GM18502 (cell line): Measurements from ENCODE around the gene GAD1.

Experiments
- ATAC-seq: cut with Tn5 transposase; IDR thresholded peaks from one replicate; pipeline ENCODE4 v1.9.1; 2021; ENCODE audit warnings: mild to moderate bottlenecking; ENCODE audit not compliant: unreplicated experiment, poor library complexity

GAD1 gene

DNA sequence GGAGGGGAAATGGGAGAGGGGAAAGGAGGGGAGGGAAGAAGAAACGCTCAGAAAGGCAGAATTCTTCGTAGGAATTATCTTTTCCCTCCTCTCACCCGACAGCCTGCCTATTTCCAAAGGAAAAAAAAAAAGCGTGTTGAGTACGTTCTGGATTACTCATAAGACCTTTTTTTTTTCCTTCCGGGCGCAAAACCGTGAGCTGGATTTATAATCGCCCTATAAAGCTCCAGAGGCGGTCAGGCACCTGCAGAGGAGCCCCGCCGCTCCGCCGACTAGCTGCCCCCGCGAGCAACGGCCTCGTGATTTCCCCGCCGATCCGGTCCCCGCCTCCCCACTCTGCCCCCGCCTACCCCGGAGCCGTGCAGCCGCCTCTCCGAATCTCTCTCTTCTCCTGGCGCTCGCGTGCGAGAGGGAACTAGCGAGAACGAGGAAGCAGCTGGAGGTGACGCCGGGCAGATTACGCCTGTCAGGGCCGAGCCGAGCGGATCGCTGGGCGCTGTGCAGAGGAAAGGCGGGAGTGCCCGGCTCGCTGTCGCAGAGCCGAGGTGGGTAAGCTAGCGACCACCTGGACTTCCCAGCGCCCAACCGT, at the start of gene GAD1:
GAD1 (plus strand) TSS at position 384 of the 589 bp plus-strand sequence. CDS start 1,705 bp downstream, outside the sequence.
- ATAC-seq, result peak; percentile 57

DNA sequence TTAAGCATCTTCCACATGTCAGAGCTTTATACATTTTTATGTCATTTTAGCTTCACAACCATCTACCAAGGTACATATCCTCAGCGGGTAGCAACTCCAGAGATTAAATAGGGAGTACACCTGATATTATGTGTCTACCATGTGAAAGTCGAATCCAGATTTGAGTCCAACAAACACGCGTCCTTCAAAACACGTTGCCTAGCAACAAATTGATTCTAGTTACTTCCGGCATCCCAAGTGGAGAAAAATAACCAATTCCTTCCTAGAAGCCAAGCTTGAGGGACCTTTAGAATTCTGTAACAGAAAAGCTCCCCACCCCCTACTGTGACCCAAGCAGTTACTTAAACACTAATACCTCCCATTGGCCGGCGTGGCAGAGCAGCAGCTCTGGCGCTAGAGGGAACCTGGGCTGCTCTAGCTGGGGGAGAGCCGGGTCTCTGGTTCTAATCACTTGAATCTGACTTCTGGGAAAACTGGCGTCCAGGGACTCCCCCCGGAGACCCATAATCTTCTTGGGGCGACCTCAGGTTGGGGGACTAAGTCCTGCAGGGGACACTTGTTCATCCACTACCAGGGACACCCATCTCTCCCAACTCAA, 46.6 kb upstream of the GAD1 start, which contains the start of gene ERICH2:
ERICH2 (plus strand) TSS at position 371 of the 598 bp plus-strand sequence. CDS start 304 bp downstream, outside the sequence.
- peak; percentile 66 for ATAC-seq

DNA sequence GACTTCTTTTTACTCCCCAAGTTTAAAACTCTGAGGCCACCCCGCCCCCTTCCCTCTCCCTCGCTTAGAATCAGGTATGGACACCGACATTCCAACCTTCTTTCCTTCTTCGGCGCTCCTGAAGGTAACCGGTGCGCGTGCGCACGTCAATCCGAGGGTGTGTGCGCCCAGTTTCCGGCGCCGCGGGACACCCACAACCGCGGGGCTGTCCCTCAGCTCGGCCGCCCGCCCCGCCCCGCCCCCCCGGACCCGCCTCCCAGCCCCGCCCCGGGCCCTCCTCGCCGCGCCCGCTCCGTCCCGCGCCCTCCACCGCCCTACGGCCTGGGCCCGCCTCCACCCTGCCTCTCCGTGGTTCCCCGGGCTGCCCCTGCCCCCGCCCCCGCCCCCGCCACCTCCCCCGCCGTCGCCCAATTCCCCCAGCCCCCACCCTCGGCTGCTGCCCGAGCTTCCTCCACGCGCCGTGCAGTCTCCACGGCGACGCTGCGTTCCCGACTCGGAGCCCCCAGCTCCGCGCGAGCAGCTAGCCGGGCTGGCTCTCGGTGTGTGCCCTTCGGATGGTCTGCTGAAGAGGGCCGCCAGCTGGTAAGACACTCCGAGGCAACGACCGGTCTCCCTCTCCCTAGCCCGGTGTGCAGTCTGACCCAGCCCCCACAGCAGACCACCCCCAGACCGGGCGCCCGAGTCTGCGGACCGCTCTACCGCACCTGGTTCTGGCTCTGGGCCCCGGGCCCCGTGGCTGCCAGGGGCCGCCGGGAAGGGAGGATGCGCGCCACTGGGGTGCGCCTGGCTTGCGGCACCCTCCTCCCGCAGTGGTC, 45.9 kb upstream of the GAD1 start:
- peak; percentile 85 for ATAC-seq

DNA sequence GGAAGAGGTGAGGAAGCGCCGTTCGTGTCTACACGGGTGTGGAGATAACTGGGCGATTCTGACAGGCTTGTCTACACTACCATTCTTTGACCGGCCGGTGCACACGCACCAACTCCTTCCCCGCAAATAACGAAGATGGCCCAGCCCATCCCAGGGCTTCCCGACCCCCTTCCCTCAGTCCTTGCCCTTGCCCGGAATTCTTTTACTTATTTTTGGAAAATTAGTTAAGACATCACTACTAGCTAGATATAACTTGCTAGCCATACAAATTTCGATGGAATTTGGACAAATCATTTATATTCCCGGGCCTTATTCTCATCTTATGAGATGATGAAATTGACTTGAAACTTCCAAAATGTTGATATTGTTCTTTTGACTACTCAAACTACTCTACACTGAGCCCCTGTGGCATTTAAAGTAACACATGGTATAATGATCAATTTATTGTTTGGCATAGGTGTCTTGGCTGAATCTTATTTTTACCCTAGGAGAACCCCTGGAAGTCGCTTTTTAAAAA, 45.2 kb upstream of the GAD1 start:
- ATAC-seq, result no peak

DNA sequence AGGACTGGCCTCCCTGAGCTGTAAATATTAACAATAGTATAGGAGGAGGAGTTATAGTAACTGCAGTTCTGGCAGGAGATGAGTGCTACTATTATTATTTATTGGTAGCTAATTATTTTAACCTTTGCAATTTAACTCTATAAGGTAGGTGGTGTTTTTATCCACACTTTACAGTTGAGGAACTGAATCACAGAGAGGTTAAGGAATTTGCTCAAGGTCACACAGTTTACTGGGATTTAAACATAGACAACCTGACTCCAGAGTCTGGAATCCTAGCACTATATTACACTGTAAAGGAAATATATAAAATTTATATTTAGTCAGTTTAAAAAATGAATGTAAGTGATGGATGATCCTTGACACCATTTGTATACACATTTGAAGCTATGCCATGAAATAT, 44.4 kb upstream of the GAD1 start:
- no peak for ATAC-seq

DNA sequence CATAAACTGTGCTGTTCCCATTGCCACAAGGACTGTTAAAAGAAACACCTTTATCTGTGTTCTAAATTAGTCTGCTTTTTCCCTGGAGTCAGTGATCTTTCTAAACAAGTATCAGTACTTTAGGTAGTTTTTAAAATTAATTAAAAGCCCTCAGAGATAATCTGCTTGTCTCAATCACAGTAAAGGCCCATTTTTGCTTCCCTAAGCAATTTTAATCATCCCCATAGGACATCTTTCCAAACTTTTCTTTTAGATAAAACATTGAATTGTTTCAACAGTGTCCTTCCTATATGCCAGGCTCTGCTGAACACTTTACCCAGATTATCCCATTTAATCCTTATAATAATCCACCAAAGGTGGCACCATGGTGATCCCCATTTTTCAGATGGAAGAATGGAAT, 42.6 kb upstream of the GAD1 start:
- no peak for ATAC-seq

DNA sequence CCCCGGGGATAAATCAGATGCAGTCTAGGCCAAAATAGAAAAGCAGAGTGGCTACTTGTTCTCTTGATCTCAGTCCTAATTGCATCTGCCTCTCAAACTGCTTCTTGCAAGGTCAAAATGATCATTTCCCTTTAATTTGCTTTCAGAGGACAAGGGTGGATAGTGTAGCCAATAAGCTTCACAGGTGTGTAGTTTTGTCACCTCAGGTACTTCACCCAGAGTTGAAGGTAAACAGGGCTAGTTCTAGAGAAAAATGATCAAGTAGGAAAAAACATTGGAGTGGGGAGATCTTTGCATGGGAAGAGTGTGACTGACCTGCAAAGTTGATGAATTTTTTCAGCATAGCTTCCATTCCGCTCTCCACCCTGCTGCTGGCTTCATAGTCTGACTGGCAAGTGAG, 37.8 kb upstream of the GAD1 start:
- ATAC-seq, result no peak

DNA sequence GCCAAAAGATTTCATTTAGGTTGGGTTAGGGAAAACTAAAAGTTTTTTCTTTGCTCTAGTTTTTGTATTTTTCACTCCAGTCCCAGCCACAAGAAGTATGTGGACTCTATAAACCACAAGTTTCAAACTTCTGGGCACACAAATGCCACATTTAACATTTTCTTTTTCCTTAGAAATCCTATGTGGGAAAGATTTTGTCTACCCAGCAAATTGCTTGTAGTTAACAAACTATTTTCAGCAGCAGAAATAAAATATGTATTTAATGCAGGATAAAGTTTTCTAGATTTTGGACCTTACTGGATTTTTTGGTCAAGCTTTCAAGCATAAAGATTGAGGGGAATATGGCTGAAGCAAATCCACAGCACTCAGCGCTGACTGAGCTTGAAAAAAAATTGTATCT, 37.4 kb upstream of the GAD1 start:
- no peak for ATAC-seq

DNA sequence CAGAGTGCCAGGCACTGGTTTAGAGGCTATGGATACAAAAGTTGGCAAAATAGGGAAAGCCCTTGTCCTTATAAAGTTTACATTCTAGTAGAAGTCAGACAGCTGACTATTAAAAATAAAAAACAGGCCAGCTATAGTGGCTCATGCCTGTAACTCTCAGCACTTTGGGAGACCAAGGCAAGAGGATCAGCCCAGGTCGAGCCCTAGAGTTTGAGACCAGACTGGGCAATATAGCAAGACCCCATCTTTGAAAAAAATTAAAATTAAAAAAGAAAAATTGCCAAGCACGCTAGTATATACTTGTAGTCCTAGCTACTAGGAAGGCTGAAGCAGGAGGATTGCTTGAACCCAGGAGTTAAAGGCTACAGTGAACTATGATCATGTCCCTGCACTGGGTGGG, 34.0 kb upstream of the GAD1 start:
- ATAC-seq, result no peak

DNA sequence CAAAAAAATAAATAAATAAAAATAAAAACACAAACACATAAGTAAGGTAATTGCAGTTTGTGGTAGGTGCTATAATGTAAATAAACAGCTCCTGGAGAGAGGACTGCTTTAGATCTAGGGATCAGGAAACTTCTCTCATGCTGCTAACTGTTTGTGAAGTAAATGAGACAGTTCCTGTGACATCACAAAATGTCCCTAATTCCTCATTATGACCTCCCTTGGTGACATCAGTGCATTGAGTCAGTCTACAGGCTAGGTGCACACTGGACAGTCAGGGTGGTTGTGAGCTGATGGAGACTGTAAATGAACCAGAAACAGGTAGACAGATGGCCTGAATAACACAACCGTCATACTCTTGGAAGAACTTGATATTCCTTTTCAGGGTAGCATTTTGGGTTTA, 33.1 kb upstream of the GAD1 start:
- ATAC-seq, result no peak

DNA sequence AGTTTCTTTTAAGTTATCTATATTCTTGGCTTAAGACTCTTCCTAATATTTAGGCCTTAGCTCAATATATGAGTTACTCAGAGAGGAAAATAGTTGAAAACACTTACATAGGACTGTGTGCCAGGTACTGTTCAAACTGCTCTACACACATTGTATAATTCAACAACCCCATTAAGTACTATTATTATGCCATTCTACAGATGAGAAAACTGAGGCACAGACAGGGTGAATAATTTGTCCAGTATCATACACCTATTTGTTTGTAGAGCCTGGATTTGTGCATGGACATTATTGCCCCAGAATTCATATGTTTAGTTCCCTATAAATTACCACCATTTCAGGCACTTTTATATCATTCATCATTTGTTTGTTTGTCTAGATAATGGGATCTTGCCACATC, 17.7 kb upstream of the GAD1 start:
- ATAC-seq, result no peak

DNA sequence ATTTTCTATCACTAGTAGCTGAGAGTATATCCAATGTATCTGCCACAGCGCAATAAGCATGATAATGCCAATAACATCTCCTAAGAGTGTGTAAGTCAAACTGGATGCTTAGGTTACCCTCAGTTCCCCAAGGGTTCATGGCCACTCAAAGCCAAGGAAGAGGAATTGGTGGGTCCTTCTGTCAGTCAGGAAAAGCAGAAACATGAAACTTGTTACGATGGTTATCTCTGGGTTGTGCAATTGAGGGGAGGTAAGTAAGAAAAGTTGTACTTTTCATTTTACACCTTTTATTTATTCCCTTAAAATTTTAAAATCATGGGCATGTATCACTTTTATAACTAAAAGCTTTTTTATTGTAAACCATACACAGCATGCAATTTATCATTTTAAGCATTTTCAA, 10.1 kb upstream of the GAD1 start:
- no peak for ATAC-seq

DNA sequence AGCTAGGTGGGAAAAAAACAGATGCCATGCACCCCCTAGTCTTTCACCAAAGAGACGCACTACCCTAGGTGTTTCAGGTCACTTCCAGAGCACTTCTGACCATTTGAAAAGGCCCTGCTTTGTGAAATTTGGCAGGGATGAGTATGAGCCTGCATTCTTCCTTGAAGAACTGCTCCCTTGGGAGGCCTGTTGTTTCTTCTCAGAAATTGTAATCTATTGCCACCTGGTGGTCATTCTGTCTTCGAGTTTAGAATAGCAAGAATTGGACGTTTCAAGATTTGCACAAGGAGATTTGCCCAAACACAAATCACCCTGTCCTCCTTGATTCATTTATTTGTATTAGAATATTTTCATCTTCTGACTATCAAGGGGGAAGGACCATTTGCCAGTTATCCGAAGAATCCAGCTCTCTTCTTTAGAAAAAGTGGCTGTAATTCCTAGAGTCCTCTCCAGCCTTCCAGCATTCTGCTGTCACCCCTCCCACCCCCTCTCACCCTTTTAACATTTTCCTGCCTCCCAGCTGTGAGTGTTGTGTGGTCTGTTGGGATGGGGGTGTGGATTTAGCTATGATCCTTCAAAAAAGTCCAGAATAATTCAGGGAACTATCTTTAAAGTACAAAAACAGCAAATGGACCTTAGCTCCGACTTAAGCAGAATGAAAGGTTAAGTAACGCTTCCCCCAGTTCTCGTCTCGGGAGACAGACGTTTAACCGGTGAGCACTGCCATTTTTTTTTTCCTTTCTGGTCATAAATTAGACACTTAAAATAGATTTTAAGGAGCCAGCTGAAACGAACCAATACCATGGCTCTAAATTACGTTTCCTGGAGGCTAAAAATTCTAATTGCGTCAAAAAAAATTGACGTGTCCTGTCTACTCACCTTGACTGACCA, 3.7 kb upstream of the GAD1 start:
- no peak for ATAC-seq

DNA sequence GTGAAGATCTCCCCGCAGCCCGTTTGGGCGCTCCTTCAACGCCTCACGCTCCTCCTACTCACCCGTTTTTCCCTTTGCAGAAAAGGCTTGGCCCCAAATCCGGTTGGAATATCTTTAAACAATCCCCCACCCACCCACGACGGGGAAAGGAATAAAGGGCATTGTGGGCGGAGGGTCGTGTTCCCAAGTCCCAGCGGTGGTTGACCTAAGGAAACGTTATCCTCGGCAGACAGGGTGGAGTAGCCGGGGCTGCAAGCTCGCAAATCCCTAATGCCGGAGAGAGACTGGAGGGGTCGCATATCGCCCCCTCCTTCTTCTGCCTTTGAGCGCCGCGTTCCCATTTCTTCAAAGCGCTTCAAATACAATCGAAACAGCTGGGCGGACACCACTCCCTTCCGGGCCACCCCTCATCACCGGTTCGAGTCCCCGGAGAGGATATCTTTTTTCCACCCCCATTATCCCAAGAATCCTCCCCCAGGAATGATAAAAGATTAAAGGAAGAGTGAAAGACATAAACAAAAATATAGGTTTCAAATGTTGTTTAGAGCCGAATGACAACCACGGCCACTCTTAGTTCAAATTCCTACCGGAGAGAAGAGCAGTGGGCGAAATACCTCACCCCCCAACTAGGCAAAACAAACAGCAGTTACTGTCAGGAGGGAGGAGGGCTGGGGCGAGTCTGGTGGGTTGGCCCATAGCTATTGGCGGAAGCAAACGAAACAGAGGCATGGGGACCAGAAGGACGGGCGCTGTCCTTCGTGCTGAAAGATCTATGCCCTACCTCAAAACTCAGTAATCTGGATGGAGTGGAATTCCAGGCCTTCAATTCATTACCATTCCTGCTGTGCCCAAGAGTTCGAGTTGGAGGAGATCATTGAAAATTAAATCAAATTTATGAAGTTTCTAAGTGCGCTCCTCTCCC, 2.8 kb upstream of the GAD1 start:
- ATAC-seq, result no peak

DNA sequence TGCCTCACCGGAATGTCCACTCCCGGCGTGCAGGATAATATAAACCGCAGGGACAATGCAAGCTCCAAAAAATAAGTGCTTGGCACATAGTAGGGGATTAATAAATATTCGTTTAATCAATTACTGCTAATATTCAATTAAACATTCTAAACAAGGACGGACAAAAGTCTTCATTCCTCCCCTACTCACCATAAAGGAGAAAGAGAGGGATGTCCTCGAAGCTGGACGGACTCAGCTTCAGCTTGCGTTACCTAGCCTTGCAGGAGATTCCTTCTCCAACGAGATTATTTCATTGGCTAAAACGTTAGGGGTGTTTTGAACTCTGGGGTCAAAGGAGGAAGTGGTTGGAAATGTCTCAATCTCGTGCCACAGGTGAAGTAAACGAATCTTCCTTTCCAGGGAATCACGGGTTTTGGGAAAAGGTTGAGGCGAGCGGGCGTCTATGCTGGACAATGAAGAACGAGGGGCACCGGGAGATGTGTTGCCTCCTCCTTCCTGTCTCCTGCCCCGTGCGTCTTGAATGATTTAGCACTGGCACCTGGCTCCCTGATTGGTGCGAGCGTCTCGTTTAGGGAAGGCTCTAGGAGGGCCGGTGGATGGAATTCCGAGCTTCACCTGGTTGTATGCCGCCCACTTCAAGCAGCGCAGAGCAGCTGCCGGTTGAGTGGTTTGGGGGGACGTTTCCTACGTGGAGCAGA, 2.0 kb upstream of the GAD1 start:
- no peak for ATAC-seq

DNA sequence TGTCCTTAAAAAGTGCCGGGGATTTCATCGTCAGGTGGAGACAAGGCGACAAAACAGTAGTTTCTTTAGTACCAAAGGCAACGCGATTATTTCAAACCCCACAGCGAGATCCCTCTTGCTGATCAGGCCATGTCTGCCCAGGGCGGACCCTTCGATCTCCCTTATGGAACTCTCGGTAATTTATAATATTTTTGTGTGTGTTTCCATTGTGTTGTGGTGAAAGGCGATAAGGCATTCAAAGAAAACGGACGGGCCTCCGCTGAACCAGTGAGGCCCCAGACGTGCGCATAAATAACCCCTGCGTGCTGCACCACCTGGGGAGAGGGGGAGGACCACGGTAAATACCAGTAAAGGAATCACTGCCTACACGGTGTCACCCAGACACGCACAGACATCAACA, 1.4 kb upstream of the GAD1 start:
- no peak for ATAC-seq

DNA sequence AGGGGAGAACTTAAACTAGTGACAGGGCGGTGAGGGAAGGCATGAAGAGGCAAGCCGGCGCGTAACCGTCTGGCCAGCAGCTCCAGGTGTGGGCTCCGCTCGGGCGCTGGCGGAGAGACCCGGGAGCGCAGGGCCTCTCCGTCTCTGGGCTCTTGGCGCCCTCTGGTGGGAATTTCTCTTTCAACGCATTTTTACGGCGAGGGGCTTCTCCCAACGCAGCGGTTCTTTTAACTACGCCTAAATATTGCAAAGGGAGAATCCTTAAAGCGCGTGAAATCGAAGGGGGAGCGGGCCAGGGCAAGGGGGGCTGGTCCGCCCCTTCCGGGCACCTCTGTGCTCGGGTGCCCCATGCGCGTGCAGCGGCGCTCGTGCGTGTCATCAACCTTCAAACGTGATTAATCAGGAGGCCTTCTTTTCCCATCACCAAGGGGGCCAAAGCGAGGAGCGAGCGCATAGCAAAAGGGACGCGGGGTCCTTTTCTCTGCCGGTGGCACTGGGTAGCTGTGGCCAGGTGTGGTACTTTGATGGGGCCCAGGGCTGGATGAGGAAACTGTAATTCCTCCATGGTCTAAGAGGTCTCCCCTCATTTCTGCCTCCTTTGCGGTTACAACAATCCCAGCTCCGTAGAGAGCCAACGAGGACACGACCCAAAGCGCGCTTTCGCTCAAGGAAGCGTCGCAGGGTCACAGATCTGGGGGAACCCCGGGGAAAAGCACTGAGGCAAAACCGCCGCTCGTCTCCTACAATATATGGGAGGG, 762 bp upstream of the GAD1 start:
- peak; percentile 46 for ATAC-seq
